Measurements from ENCODE around the gene PCDHB9. TPM values are rescaled to one million over a fixed set of nuclear protein-coding genes. Genes with fewer than 3 reads are reported as not detected.
"Not testable (repeated sequence)": the region's sequence is repeated elsewhere in the genome, so short reads cannot be mapped to it uniquely, and the experiment has no call there.

The PCDHB9 gene
- total RNA-seq, 1 donor from 2014 or later = 1.2 TPM

DNA sequence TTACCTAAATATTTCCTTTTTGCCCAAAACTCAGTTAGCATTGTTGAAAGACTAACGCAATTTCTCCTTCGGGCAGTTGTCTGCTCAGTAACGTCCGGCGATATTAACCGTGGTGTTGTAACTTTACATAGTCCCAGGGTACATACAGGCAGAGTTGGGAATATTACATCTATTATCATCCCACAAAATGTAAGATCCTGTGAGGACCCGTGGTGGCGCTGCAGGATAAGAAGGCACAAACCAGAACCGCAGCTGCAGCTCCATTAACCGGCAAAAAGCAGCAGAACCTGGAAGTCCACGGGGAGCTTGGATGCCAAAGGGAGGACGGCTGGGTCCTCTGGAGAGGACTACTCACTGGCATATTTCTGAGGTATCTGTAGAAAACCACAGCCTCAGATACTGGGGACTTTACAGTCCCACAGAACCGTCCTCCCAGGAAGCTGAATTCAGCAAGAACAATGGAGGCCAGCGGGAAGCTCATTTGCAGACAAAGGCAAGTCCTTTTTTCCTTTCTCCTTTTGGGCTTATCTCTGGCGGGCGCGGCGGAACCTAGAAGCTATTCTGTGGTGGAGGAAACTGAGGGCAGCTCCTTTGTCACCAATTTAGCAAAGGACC is 9.3 kb upstream of the PCDHB9 start, which contains the start of gene PCDHB8:
Gene PCDHB8 (plus strand): TSS at position 214 of the 615 bp plus-strand sequence. CDS start 245 bp downstream, at position 459.
- peaks cover 77% of the 10 kb centered on the region for H3K27me3 ChIP-seq (ENCODE audit: low read depth)
- TF ChIP-seq, protein P1, sequence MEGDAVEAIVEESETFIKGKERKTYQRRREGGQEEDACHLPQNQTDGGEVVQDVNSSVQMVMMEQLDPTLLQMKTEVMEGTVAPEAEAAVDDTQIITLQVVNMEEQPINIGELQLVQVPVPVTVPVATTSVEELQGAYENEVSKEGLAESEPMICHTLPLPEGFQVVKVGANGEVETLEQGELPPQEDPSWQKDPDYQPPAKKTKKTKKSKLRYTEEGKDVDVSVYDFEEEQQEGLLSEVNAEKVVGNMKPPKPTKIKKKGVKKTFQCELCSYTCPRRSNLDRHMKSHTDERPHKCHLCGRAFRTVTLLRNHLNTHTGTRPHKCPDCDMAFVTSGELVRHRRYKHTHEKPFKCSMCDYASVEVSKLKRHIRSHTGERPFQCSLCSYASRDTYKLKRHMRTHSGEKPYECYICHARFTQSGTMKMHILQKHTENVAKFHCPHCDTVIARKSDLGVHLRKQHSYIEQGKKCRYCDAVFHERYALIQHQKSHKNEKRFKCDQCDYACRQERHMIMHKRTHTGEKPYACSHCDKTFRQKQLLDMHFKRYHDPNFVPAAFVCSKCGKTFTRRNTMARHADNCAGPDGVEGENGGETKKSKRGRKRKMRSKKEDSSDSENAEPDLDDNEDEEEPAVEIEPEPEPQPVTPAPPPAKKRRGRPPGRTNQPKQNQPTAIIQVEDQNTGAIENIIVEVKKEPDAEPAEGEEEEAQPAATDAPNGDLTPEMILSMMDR (IDR thresholded peaks at IDR 0.05; ENCODE audit: borderline replicate concordance) = peak; percentile 51
- H3K27ac ChIP-seq (replicated peaks); H3K36me3 ChIP-seq; intact Hi-C loops (cut with micrococcal nuclease); DNase-seq; H3K4me1 ChIP-seq: not testable (repeated sequence)
- peak within 1 kb of the TSS; percentile 51 for H3K4me3 ChIP-seq
- H3K9me3 ChIP-seq (replicated peaks) = peaks cover 91% of the 10 kb centered on the region

GRCh38 chr5:141179371-141179770 is 7.6 kb upstream of the PCDHB9 start:
- H3K27ac ChIP-seq (replicated peaks) = not testable (repeated sequence)

GRCh38 chr5:141179876-141180275 is 7.1 kb upstream of the PCDHB9 start:
- H3K4me1 ChIP-seq; H3K4me3 ChIP-seq; DNase-seq; intact Hi-C loops (cut with micrococcal nuclease); H3K27ac ChIP-seq (replicated peaks): not testable (repeated sequence)
- H3K9me3 ChIP-seq (replicated peaks) = peaks cover 89% of the 10 kb centered on the region
- peaks cover 12% of the 10 kb centered on the region for H3K36me3 ChIP-seq
- peaks cover 67% of the 10 kb centered on the region for H3K27me3 ChIP-seq (ENCODE audit: low read depth)

More at GRCh38 chr5:141179371-141179770, 7.6 kb upstream of the PCDHB9 start:
- DNase-seq; H3K4me1 ChIP-seq; H3K4me3 ChIP-seq; intact Hi-C loops (cut with micrococcal nuclease): not testable (repeated sequence)
- Histone ChIP-seq H3K27me3 (ENCODE audit: low read depth) (peaks cover 67% of the 10 kb centered on the region), H3K9me3 (replicated peaks) (peaks cover 89% of the 10 kb centered on the region), H3K36me3 (peaks cover 13% of the 10 kb centered on the region)

DNA sequence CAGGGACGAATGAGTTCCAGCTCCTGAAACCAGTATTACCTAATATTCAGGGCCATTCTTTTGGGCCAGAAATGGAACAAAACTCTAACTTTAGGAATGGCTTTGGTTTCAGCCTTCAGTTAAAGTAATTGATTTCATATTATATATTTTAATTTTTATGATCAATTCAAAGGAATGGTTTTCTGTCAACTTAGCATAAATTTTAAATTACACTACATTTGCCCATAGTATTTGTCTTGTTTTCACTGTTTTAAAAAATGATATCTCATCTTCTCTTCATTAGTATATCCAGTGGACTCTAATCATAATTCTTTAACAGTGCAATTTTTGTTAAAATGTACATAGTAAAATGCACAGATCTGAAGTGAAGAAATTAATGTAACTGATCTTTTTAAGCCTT is 6.6 kb upstream of the PCDHB9 start:
- intact Hi-C loops (cut with micrococcal nuclease) = no loop called here
- H3K36me3 ChIP-seq = peaks cover 15% of the 10 kb centered on the region
- TF ChIP-seq, protein P1 (IDR thresholded peaks at IDR 0.05; ENCODE audit: borderline replicate concordance) = no peak
- H3K27me3 ChIP-seq (ENCODE audit: low read depth) = peaks cover 67% of the 10 kb centered on the region
- H3K4me3 ChIP-seq = no peak overlapping the region
- H3K4me1 ChIP-seq = no peaks in the 10 kb centered on the region
- no peak overlapping the region for H3K27ac ChIP-seq (replicated peaks)
- no peak for DNase-seq
- H3K9me3 ChIP-seq (replicated peaks) = peaks cover 89% of the 10 kb centered on the region

DNA sequence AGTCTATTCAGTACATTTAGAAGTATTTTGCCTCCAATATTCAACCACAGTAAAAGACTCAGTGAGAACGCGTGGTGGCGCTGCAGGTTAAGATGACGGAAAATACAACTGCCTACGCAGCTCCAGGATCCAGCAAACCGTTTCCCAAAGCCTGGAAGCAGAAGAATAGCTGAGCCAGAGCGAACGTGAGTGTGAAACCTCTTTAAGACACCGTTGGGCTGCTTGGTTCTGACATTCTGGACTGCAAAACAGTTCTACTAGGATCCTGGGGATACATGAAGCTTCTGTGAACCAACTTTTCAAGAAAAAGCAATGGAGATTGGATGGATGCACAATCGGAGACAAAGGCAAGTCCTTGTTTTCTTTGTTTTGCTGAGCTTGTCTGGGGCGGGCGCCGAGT is 4.7 kb upstream of the PCDHB9 start, which contains the start of gene PCDHB16:
Gene PCDHB16 (plus strand): TSS at position 140 of the 400 bp plus-strand sequence. CDS start 173 bp downstream, at position 313.
- Histone ChIP-seq H3K36me3 (peaks cover 21% of the 10 kb centered on the region), H3K27ac (replicated peaks) (peak within 1 kb of the TSS; percentile 43), H3K4me3 (peak within 1 kb of the TSS; percentile 57), H3K9me3 (replicated peaks) (peaks cover 89% of the 10 kb centered on the region), H3K4me1 (no peaks in the 10 kb centered on the region), H3K27me3 (ENCODE audit: low read depth) (peaks cover 49% of the 10 kb centered on the region)
- intact Hi-C loops (cut with micrococcal nuclease) = no loop called here
- TF ChIP-seq, protein P1 (IDR thresholded peaks at IDR 0.05; ENCODE audit: borderline replicate concordance) = peak; percentile 54
- DNase-seq = no peak

DNA sequence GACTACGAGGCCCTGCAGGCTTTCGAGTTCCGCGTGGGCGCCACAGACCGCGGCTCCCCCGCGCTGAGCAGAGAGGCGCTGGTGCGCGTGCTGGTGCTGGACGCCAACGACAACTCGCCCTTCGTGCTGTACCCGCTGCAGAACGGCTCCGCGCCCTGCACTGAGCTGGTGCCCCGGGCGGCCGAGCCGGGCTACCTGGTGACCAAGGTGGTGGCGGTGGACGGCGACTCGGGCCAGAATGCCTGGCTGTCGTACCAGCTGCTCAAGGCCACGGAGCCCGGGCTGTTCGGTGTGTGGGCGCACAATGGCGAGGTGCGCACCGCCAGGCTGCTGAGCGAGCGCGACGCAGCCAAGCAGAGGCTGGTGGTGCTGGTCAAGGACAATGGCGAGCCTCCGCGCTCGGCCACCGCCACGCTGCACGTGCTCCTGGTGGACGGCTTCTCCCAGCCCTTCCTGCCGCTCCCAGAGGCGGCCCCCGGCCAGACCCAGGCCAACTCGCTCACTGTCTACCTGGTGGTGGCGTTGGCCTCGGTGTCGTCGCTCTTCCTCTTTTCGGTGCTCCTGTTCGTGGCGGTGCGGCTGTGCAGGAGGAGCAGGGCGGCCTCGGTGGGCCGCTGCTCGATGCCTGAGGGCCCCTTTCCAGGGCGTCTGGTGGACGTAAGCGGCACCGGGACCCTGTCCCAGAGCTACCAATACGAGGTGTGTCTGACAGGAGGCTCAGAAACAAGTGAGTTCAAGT is 2.7 kb upstream of the PCDHB9 start:
- H3K9me3 ChIP-seq (replicated peaks) = peaks cover 90% of the 10 kb centered on the region
- H3K36me3 ChIP-seq = peaks cover 21% of the 10 kb centered on the region
- H3K27ac ChIP-seq (replicated peaks); DNase-seq; H3K4me3 ChIP-seq; intact Hi-C loops (cut with micrococcal nuclease); H3K4me1 ChIP-seq: not testable (repeated sequence)
- H3K27me3 ChIP-seq (ENCODE audit: low read depth) = peaks cover 47% of the 10 kb centered on the region

DNA sequence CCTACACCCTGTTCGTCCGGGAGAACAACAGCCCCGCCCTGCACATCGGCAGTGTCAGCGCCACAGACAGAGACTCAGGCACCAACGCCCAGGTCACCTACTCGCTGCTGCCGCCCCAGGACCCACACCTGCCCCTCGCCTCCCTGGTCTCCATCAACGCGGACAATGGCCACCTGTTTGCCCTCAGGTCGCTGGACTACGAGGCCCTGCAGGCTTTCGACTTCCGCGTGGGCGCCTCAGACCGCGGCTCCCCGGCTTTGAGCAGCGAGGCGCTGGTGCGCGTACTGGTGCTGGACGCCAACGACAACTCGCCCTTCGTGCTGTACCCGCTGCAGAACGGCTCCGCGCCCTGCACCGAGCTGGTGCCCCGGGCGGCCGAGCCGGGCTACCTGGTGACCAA is 1.7 kb downstream of the PCDHB9 start:
- H3K27ac ChIP-seq (replicated peaks); H3K4me3 ChIP-seq; H3K4me1 ChIP-seq; DNase-seq; intact Hi-C loops (cut with micrococcal nuclease): not testable (repeated sequence)
- Histone ChIP-seq H3K9me3 (replicated peaks) (peaks cover 93% of the 10 kb centered on the region), H3K27me3 (ENCODE audit: low read depth) (peaks cover 55% of the 10 kb centered on the region), H3K36me3 (peaks cover 17% of the 10 kb centered on the region)

DNA sequence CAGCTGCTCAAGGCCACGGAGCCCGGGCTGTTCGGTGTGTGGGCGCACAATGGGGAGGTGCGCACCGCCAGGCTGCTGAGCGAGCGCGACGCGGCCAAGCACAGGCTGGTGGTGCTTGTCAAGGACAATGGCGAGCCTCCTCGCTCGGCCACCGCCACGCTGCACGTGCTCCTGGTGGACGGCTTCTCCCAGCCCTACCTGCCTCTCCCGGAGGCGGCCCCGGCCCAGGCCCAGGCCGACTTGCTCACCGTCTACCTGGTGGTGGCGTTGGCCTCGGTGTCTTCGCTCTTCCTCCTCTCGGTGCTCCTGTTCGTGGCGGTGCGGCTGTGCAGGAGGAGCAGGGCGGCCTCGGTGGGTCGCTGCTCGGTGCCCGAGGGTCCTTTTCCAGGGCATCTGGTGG is 2.2 kb downstream of the PCDHB9 start:
- H3K4me1 ChIP-seq; DNase-seq; intact Hi-C loops (cut with micrococcal nuclease); H3K4me3 ChIP-seq; H3K27ac ChIP-seq (replicated peaks): not testable (repeated sequence)
- peaks cover 91% of the 10 kb centered on the region for H3K9me3 ChIP-seq (replicated peaks)
- H3K36me3 ChIP-seq = peaks cover 17% of the 10 kb centered on the region
- H3K27me3 ChIP-seq (ENCODE audit: low read depth) = peaks cover 55% of the 10 kb centered on the region
